ENCODE data around the gene LIMK2.

Gene LIMK2

GRCh38 chr22:31288496-31289240 lies 76.6 kb downstream of the LIMK2 start:
- no peak for DNase-seq (ENCODE audit: low read depth)
- no peak for TF ChIP-seq CTCF (IDR thresholded peaks at IDR 0.05; ENCODE audit: insufficient read depth, low read depth, low read length, missing control alignments)
- no peak overlapping the region for H3K4me3 ChIP-seq (ENCODE audit: low read depth, low read length)

- no peak for TF ChIP-seq CTCF (IDR thresholded peaks at IDR 0.05; ENCODE audit: insufficient read depth, low read depth, low read length, missing control alignments)
- DNase-seq (ENCODE audit: low read depth), result no peak
- peak overlapping the region; percentile 61 for H3K4me3 ChIP-seq (ENCODE audit: low read depth, low read length)
Observed at GRCh38 chr22:31289344-31289743, 77.2 kb downstream of the LIMK2 start.

- no peak for TF ChIP-seq CTCF (IDR thresholded peaks at IDR 0.05; ENCODE audit: insufficient read depth, low read depth, low read length, missing control alignments)
- peak; percentile 95 for DNase-seq (ENCODE audit: low read depth)
- peak overlapping the region; percentile 61 for H3K4me3 ChIP-seq (ENCODE audit: low read depth, low read length)
Observed at GRCh38 chr22:31290494-31291471, 78.7 kb downstream of the LIMK2 start.

- DNase-seq (ENCODE audit: low read depth), result no peak
- H3K4me3 ChIP-seq (ENCODE audit: low read depth, low read length), result peak overlapping the region; percentile 61
- no peak for TF ChIP-seq CTCF (IDR thresholded peaks at IDR 0.05; ENCODE audit: insufficient read depth, low read depth, low read length, missing control alignments)
Observed at GRCh38 chr22:31291481-31292235, 79.6 kb downstream of the LIMK2 start.

- TF ChIP-seq CTCF (IDR thresholded peaks at IDR 0.05; ENCODE audit: insufficient read depth, low read depth, low read length, missing control alignments), result peak; percentile 48
- peak within 1 kb of the TSS; percentile 61 for H3K4me3 ChIP-seq (ENCODE audit: low read depth, low read length)
- DNase-seq (ENCODE audit: low read depth), result peak; percentile 88
Observed at GRCh38 chr22:31292236-31292989, 80.3 kb downstream of the LIMK2 start, which contains the start of gene PIK3IP1. TSS of gene PIK3IP1 (minus strand) at chr22:31292488. CDS start at chr22:31292344, 144 bp downstream.

GRCh38 chr22:31295360-31295759 lies 83.3 kb downstream of the LIMK2 start:
- no peak for TF ChIP-seq CTCF (IDR thresholded peaks at IDR 0.05; ENCODE audit: insufficient read depth, low read depth, low read length, missing control alignments)
- DNase-seq (ENCODE audit: low read depth), result no peak
- H3K4me3 ChIP-seq (ENCODE audit: low read depth, low read length), result no peak overlapping the region

Data from GM12865 (cell line).